H1 (cell line): Measurements from ENCODE around the gene ADAMTS16. TPM values are rescaled to one million over a fixed set of nuclear protein-coding genes. Genes with fewer than 3 reads are reported as not detected.

Experiments used
- CBX5 ChIP-seq: fragments of 300-800, 300-1000 bp; sonication (generic); IDR thresholded peaks from 2 replicates; pipeline ENCODE4 v1.7.1; 2016; ENCODE audit warnings: antibody characterized with exemption, low read length, low read depth
- HDAC6 ChIP-seq: IDR thresholded peaks from one replicate; pipeline ENCODE4 v1.7.1; 2012; ENCODE audit warnings: low read depth, mild to moderate bottlenecking, inconsistent platforms, low read length, moderate library complexity
- KDM1A ChIP-seq: fragments of 200-600, 300-600 bp; sonication (generic); IDR thresholded peaks from 2 replicates; pipeline ENCODE4 v1.7.1; 2016; ENCODE audit warnings: mild to moderate bottlenecking, low read length, borderline replicate concordance
- MAFK ChIP-seq: IDR thresholded peaks from 2 replicates; pipeline ENCODE4 v1.6.1; 2012; ENCODE audit warnings: low read depth, mild to moderate bottlenecking, improper control_type of control experiment, low read length
- POU5F1 ChIP-seq: IDR thresholded peaks from 2 replicates; pipeline ENCODE4 v1.6.1; 2011; ENCODE audit warnings: low read depth, mild to moderate bottlenecking, low read length, moderate library complexity
- RAD21 ChIP-seq, 2 experiments: IDR thresholded peaks in 1 of 2; conservative IDR thresholded peaks in 1 of 2; 2 replicates each; pipeline ENCODE4 v1.6.1; 2011; ENCODE audit warnings: low read depth in 2 of 2, low read length in 2 of 2, improper control_type of control experiment in 1 of 2, inconsistent platforms in 1 of 2, mild to moderate bottlenecking in 1 of 2, moderate library complexity in 1 of 2
- SAP30 ChIP-seq: fragments of 300-600 bp; sonication (generic); IDR thresholded peaks from 2 replicates; pipeline ENCODE4 v1.7.1; 2012; ENCODE audit warnings: low read length, moderate library complexity, mild to moderate bottlenecking, inconsistent platforms; ENCODE audit not compliant: insufficient read depth, insufficient replicate concordance
- TAF1 ChIP-seq: IDR thresholded peaks from 2 replicates; pipeline ENCODE4 v1.6.1; 2011; ENCODE audit warnings: mild to moderate bottlenecking, low read depth, low read length
- TBP ChIP-seq: IDR thresholded peaks from 2 replicates; pipeline ENCODE4 v1.6.1; 2011; ENCODE audit warnings: low read depth, low read length, improper control_type of control experiment
- polyA plus RNA-seq, 7 experiments: library from polyadenylated mRNA; depleted of rRNA in 3 of 7; stranded (reverse) in 5 of 7; unstranded in 2 of 7; fragments of >200 nt in 5 of 7; fragments of 200-250 nt in 2 of 7; gene quantifications; 1 replicate in 5 of 7; 2 replicates in 1 of 7; 4 replicates in 1 of 7; pipeline versions ENCODE4 v1.2.1 to v1.2.3, GENCODE V29; 2011 to 2013; ENCODE audit warnings: missing spikeins in 2 of 7, mixed read lengths in 2 of 7
- total RNA-seq: library from RNA; stranded (reverse); fragmentation: NEBNext Ultra II Directional; extraction: Animal tissue kit (Norgen Biotek cat#: 25700); gene quantifications from 2 replicates; pipeline ENCODE4 v1.2.1, GENCODE V29; 2021

The ADAMTS16 gene
- total and polyA plus RNA-seq, 2 of the 8 experiments (the other 6 are each of a cell fraction or from before 2014, with no cell fraction given): 3.7 to 16.0 TPM

- TF ChIP-seq KDM1A (peak; percentile 81; the same call in 1 of the 2 replicates), CBX5 (no peak), HDAC6 (no peak), TBP (no peak), MAFK (peak; percentile 40; the same call in 1 of the 2 replicates), TAF1 (no peak), RAD21 (IDR thresholded peaks at IDR 0.05 in 1 of 2, conservative IDR thresholded peaks at IDR 0.05 in 1 of 2; ENCODE audit: low read depth in 2 of 2, low read length in 2 of 2) (0 out of 4 replicates have a peak, but pooled peaks of 1 of the 2 experiments have one; percentile 18), SAP30 (no peak), POU5F1 (no peak)
Observed at GRCh38 chr5:5270958-5271785, 131.0 kb downstream of the ADAMTS16 start (continued).
